Esophagus squamous epithelium (tissue), 4 donors: Measurements from ENCODE around the gene BPIFB1.

Experiments used
- CTCF ChIP-seq, 6 experiments: fragments of 450-650 bp in 4 of 6; fragments of 200-600 bp in 2 of 6; sonication (generic) in 2 of 6; IDR thresholded peaks; one replicate each; pipeline ENCODE4 v1.5.1; 2016 to 2019; ENCODE audit warnings: antibody characterized with exemption in 6 of 6, mild to moderate bottlenecking in 4 of 6, moderate library complexity in 4 of 6
- POLR2A ChIP-seq, 4 donors: fragments of 450-650 bp; IDR thresholded peaks; one replicate each; pipeline ENCODE4 v1.6.1; 2017; ENCODE audit warnings: antibody characterized with exemption in 4 of 4, mild to moderate bottlenecking in 4 of 4, moderate library complexity in 3 of 4

- TF ChIP-seq POLR2A (IDR thresholded peaks at IDR 0.05), result no peak
- no peak for TF ChIP-seq CTCF (IDR thresholded peaks at IDR 0.05)
Observed at GRCh38 chr20:33267701-33268100, 15.3 kb upstream of the BPIFB1 start.
